OCI-LY3 (cell line): Measurements from ENCODE around the gene AMIGO2.

ENCODE experiments used
- CTCF ChIP-seq: fragments of 200-600, 300-600 bp; sonication (generic); IDR thresholded peaks from 2 replicates; pipeline ENCODE4 v1.5.1; 2014; ENCODE audit warnings: antibody characterized with exemption, low read length, low read depth
- EZH2phosphoT487 ChIP-seq: fragments of 200-600 bp; shearing (Covaris generic); IDR thresholded peaks from 2 replicates; pipeline ENCODE4 v1.6.1; 2018; ENCODE audit warnings: antibody characterized with exemption, mixed run types, low read depth

DNA sequence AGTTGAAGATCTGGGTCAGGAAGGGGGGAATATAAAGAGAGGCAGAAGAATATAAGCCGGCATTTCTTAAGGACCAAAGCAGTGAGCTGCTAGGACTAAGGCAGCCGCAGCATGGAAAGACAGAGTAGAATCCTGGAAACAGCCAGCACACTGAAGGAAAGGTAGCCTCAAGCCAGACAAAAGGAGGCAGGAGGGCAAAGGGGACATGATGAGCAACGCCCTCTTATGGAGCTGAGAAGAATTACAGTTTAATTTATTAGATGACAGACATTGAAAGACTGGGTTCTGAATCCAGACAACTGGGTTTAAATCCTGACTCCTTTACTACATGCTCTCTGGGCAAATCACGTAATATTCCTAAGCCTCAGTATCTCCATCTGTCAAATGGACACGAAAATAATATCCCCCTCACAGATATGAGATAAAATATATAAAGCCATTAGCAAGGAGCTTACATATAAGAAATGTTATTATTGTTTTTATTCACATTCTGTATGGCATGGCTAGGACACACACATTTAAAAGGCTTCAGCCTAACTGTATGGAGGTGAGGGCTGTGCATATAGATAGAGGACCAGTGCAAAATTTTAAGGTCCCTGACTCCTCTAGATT is 8.4 kb downstream of the AMIGO2 start:
- TF ChIP-seq CTCF (peak; percentile 69), EZH2phosphoT487 (no peak)
